ENCODE data around the gene ZFAND6.

- TF ChIP-seq POLR2A (IDR thresholded peaks at IDR 0.05; ENCODE audit: low read depth, low read length) = no peak
- no peak for TF ChIP-seq POLR2AphosphoS5 (IDR thresholded peaks at IDR 0.05; ENCODE audit: low read depth, low read length)
Observed at GRCh38 chr15:80120636-80121035, 61.2 kb downstream of the ZFAND6 start.
